GM12878 (cell line): ENCODE data around the gene MISP3. TPM values are rescaled to one million over a fixed set of nuclear protein-coding genes. Genes with fewer than 3 reads are reported as not detected.

Experiments used
- ATAC-seq: fragments of 200-7000 bp; cut with Tn5 transposase; 3 replicates; pipeline ENCODE4 v1.9.1; 2020; ENCODE audit warnings: mild to moderate bottlenecking, moderate library complexity
- BruUV-seq: library from RNA; stranded (reverse); fragments of 400-500 nt; replicated peaks from 2 replicates; lab custom pipeline; 2021; lab: Mats Ljungman, UMichigan
- CTCF ChIA-PET: fragments of 300-600 bp; sonication (Branson Sonifier 250); formaldehyde crosslinking; extraction: SDS; loops from one replicate; lab custom pipeline; 2021; ENCODE audit warnings: inconsistent platforms; lab: Yijun Ruan, JAX
- POLR2A ChIA-PET: fragments of 350-600 bp; formaldehyde crosslinking; extraction: SDS; loops from one replicate; lab custom pipeline; 2021; ENCODE audit warnings: inconsistent platforms; lab: Charles Lee
- RAD21 ChIA-PET: fragments of 300-600 bp; sonication (Branson Sonifier 250); formaldehyde crosslinking; loops from one replicate; lab custom pipeline; 2023; ENCODE audit warnings: antibody characterized with exemption; ENCODE audit not compliant: unreplicated experiment; lab: Charles Lee
- SMC1A ChIA-PET: fragments of 300-600 bp; sonication (Branson Sonifier 250); formaldehyde crosslinking; loops from one replicate; lab custom pipeline; 2023; ENCODE audit not compliant: unreplicated experiment, uncharacterized antibody; lab: Charles Lee
- DNase-seq: peaks from one replicate; pipeline ENCODE4 v3.0.0-alpha.2; 2011; ENCODE audit warnings: low read depth, low spot score
- FAIRE-seq: peaks from 3 replicates; lab custom pipeline; 2011; peaks lifted over from hg19 to GRCh38; lab: Jason Lieb, UNC
- H2AFZ ChIP-seq: 2 replicates; pipeline ENCODE4 v1.6.0; 2011; ENCODE audit warnings: low read depth, low read length, control low read depth; ENCODE audit not compliant: control insufficient read depth
- H3K27ac ChIP-seq: 2 replicates; pipeline ENCODE4 v1.5.1; 2011; ENCODE audit warnings: control low read depth; ENCODE audit not compliant: control insufficient read depth, insufficient read depth
- H3K27me3 ChIP-seq, 2 experiments: replicated peaks in 1 of 2; 2 replicates each; pipeline versions ENCODE4 v1.6.0 to v1.6.1; 2011; ENCODE audit warnings: low read length in 1 of 2; ENCODE audit not compliant: control insufficient read depth in 2 of 2, insufficient read depth in 2 of 2
- H3K36me3 ChIP-seq, 2 experiments: 2 replicates each; pipeline ENCODE4 v1.5.1; 2011; ENCODE audit warnings: low read length in 1 of 2; ENCODE audit not compliant: control insufficient read depth in 2 of 2, insufficient read depth in 2 of 2
- H3K4me1 ChIP-seq: 2 replicates; pipeline ENCODE4 v1.6.1; 2011; ENCODE audit warnings: mild to moderate bottlenecking, low read length, moderate library complexity, mixed read lengths; ENCODE audit not compliant: control insufficient read depth, insufficient read depth
- H3K4me2 ChIP-seq: 2 replicates; pipeline ENCODE4 v1.6.0; 2011; ENCODE audit warnings: control low read depth; ENCODE audit not compliant: control insufficient read depth, insufficient read depth
- H3K4me3 ChIP-seq: fragments of 200-600 bp; sonication (generic); 2 replicates; pipeline ENCODE4 v1.5.1; 2016
- H3K79me2 ChIP-seq: 2 replicates; pipeline ENCODE4 v1.6.0; 2011; ENCODE audit warnings: low read length; ENCODE audit not compliant: control insufficient read depth, insufficient read depth
- H3K9ac ChIP-seq: 2 replicates; pipeline ENCODE4 v1.8.0; 2011; ENCODE audit warnings: low read length, control low read depth, mixed read lengths; ENCODE audit not compliant: control insufficient read depth, insufficient read depth
- H3K9me3 ChIP-seq: replicated peaks from 3 replicates; pipeline ENCODE4 v1.5.1; 2011; ENCODE audit warnings: mild to moderate bottlenecking, low read length; ENCODE audit not compliant: control insufficient read depth, insufficient read depth
- H4K20me1 ChIP-seq: 2 replicates; pipeline ENCODE4 v1.6.0; 2011; ENCODE audit not compliant: control insufficient read depth, insufficient read depth
- BACH1 ChIP-seq: fragments of 450-650 bp; IDR thresholded peaks from 2 replicates; pipeline ENCODE4 v1.6.1; 2017; ENCODE audit warnings: mild to moderate bottlenecking, borderline replicate concordance
- BRCA1 ChIP-seq: IDR thresholded peaks from 2 replicates; pipeline ENCODE4 v1.6.1; 2011; ENCODE audit warnings: low read depth, low read length, improper control_type of control experiment
- CBX5 ChIP-seq: sonication (generic); IDR thresholded peaks from 2 replicates; pipeline ENCODE4 v1.6.1; 2016; ENCODE audit warnings: low read depth, moderate library complexity, mild to moderate bottlenecking, inconsistent platforms
- CHD1 ChIP-seq: IDR thresholded peaks from 2 replicates; pipeline ENCODE4 v1.6.1; 2012; ENCODE audit warnings: low read depth, low read length, improper control_type of control experiment
- IKZF2 ChIP-seq, 2 experiments: fragments of 450-650 bp; IDR thresholded peaks; 2 replicates each; pipeline ENCODE4 v1.6.1; 2017; ENCODE audit warnings: mild to moderate bottlenecking in 2 of 2, moderate library complexity in 2 of 2
- JUNB ChIP-seq: IDR thresholded peaks from 2 replicates; pipeline ENCODE4 v1.6.1; 2016; ENCODE audit warnings: antibody characterized with exemption, mild to moderate bottlenecking
- MTA2 ChIP-seq: fragments of 450-650 bp; IDR thresholded peaks from 2 replicates; pipeline ENCODE4 v1.6.1; 2016; ENCODE audit warnings: low read depth, mild to moderate bottlenecking, moderate library complexity
- NFXL1 ChIP-seq: fragments of 450-650 bp; IDR thresholded peaks from 2 replicates; pipeline ENCODE4 v1.6.1; 2017; ENCODE audit warnings: antibody characterized with exemption, mild to moderate bottlenecking, borderline replicate concordance
- RAD21 ChIP-seq: IDR thresholded peaks from 2 replicates; pipeline ENCODE4 v1.6.1; 2011; ENCODE audit warnings: mild to moderate bottlenecking, low read depth, low read length, moderate library complexity; ENCODE audit not compliant: insufficient read depth
- SRF ChIP-seq, 2 experiments: IDR thresholded peaks; 2 replicates each; pipeline ENCODE4 v1.6.1; 2011; ENCODE audit warnings: low read depth in 2 of 2, low read length in 2 of 2, mild to moderate bottlenecking in 1 of 2, moderate library complexity in 1 of 2
- TCF7 ChIP-seq: IDR thresholded peaks from 2 replicates; pipeline ENCODE4 v1.6.1; 2014; ENCODE audit warnings: antibody characterized with exemption, borderline replicate concordance
- WGBS: methylation state at CpG from one replicate; pipeline ENCODE4 v1.1.6; 2016; ENCODE audit warnings: low lambda C conversion rate; ENCODE audit not compliant: insufficient replicate concordance, insufficient coverage; ENCODE audit errors: missing lambda C conversion rate; 5-methylcytosine and 5-hydroxymethylcytosine counted together
- in situ Hi-C: fragments of 300-500 bp; cut with MboI; formaldehyde crosslinking; loops from 9 replicates; pipeline ENCODE4 v1.14.3; 2018; ENCODE audit warnings: mixed read lengths
- intact Hi-C: fragments of 100-400 bp; cut with micrococcal nuclease; formaldehyde crosslinking; loops from one replicate; pipeline ENCODE4 v1.14.2; 2022; ENCODE audit not compliant: unreplicated experiment
- polyA plus RNA-seq, 11 experiments: library from polyadenylated mRNA; depleted of rRNA in 4 of 11; unstranded in 6 of 11; stranded (reverse) in 5 of 11; fragments of >200 nt; fragmentation: Nextera tagmentation in 4 of 11; fragmentation: Illumina TruSeq in 1 of 11; extraction: Ambion mirVana in 4 of 11; extraction: Trizol in 1 of 11; gene quantifications; 1 replicate in 1 of 11; 2 replicates in 10 of 11; pipeline versions ENCODE4 v1.2.1 to v1.2.3, GENCODE V29; 2011 to 2016; ENCODE audit warnings: inconsistent platforms in 2 of 11, missing spikeins in 2 of 11, low read depth in 1 of 11
- total RNA-seq, 4 experiments: library from RNA; depleted of rRNA in 3 of 4; stranded (reverse); fragments of >200 nt in 3 of 4; fragmentation: Illumina TruSeq in 1 of 4; extraction: Trizol in 1 of 4; gene quantifications; 2 replicates each; pipeline versions ENCODE4 v1.2.1 to v1.2.3, GENCODE V29; 2013 to 2021
- TF ChIP-seq, protein P1 (sequence below): fragments of 450-650 bp; IDR thresholded peaks from 2 replicates; pipeline ENCODE4 v1.6.1; 2016; ENCODE audit warnings: mild to moderate bottlenecking, moderate library complexity, borderline replicate concordance
- TF ChIP-seq, protein P2 (sequence below): IDR thresholded peaks from 2 replicates; pipeline ENCODE4 v1.6.1; 2012; ENCODE audit warnings: mild to moderate bottlenecking, low read depth, low read length
- TF ChIP-seq, protein P3 (sequence below): fragments of 450-650 bp; IDR thresholded peaks from 2 replicates; pipeline ENCODE4 v1.6.1; 2017; ENCODE audit warnings: borderline replicate concordance

MISP3 gene
- total and polyA plus RNA-seq, 10 of the 15 experiments (the other 5 are each of a cell fraction or from before 2014, with no cell fraction given): 0.07 to 1.4 (median 0.64) TPM

DNA sequence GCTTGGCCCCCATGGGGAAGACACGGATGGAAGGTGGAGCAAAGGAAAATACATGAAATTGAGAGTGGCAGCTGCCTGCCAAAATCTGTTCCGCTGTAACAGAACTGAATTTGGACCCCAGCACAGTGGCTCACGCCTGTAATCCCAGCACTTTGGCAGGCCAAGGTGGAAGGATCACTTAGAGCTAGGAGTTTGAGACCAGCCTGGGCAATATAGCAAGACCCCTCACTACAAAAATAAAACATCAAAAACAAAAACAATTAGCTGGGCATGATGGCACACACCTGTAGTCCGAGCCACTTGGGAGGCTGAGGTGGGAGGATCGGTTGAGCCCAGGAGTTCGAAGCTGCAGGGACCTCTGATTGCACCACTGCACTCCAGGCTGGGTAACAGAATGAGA is 20.1 kb upstream of the MISP3 start (continued):
- TF ChIP-seq, protein P1, sequence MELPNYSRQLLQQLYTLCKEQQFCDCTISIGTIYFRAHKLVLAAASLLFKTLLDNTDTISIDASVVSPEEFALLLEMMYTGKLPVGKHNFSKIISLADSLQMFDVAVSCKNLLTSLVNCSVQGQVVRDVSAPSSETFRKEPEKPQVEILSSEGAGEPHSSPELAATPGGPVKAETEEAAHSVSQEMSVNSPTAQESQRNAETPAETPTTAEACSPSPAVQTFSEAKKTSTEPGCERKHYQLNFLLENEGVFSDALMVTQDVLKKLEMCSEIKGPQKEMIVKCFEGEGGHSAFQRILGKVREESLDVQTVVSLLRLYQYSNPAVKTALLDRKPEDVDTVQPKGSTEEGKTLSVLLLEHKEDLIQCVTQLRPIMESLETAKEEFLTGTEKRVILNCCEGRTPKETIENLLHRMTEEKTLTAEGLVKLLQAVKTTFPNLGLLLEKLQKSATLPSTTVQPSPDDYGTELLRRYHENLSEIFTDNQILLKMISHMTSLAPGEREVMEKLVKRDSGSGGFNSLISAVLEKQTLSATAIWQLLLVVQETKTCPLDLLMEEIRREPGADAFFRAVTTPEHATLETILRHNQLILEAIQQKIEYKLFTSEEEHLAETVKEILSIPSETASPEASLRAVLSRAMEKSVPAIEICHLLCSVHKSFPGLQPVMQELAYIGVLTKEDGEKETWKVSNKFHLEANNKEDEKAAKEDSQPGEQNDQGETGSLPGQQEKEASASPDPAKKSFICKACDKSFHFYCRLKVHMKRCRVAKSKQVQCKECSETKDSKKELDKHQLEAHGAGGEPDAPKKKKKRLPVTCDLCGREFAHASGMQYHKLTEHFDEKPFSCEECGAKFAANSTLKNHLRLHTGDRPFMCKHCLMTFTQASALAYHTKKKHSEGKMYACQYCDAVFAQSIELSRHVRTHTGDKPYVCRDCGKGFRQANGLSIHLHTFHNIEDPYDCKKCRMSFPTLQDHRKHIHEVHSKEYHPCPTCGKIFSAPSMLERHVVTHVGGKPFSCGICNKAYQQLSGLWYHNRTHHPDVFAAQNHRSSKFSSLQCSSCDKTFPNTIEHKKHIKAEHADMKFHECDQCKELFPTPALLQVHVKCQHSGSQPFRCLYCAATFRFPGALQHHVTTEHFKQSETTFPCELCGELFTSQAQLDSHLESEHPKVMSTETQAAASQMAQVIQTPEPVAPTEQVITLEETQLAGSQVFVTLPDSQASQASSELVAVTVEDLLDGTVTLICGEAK: no peak
- TF ChIP-seq, protein P2, sequence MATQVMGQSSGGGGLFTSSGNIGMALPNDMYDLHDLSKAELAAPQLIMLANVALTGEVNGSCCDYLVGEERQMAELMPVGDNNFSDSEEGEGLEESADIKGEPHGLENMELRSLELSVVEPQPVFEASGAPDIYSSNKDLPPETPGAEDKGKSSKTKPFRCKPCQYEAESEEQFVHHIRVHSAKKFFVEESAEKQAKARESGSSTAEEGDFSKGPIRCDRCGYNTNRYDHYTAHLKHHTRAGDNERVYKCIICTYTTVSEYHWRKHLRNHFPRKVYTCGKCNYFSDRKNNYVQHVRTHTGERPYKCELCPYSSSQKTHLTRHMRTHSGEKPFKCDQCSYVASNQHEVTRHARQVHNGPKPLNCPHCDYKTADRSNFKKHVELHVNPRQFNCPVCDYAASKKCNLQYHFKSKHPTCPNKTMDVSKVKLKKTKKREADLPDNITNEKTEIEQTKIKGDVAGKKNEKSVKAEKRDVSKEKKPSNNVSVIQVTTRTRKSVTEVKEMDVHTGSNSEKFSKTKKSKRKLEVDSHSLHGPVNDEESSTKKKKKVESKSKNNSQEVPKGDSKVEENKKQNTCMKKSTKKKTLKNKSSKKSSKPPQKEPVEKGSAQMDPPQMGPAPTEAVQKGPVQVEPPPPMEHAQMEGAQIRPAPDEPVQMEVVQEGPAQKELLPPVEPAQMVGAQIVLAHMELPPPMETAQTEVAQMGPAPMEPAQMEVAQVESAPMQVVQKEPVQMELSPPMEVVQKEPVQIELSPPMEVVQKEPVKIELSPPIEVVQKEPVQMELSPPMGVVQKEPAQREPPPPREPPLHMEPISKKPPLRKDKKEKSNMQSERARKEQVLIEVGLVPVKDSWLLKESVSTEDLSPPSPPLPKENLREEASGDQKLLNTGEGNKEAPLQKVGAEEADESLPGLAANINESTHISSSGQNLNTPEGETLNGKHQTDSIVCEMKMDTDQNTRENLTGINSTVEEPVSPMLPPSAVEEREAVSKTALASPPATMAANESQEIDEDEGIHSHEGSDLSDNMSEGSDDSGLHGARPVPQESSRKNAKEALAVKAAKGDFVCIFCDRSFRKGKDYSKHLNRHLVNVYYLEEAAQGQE: no peak

DNA sequence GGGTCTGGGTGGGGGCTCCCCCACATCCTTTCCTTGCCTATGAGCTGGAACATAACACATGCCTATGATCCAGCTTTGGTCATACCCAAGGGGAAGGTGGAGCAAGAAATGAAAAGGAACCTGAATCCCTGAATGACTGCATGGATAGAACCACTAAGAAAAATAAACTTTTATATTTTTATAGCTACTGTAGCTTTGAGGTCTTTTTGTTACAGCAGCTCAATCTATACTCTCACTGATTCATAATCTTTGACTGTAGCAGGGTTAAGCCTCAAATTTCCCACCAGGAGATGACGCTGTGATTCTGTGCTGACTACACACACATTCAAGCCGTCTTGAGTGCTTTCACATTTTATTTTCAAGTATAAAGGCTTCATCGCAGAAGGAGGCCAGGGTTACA is 19.6 kb upstream of the MISP3 start:
- TF ChIP-seq IKZF2 (IDR thresholded peaks at IDR 0.05): no peak
- no peak for TF ChIP-seq NFXL1
- no peak for TF ChIP-seq RAD21
- no peak for TF ChIP-seq BRCA1
- TF ChIP-seq, protein P3, sequence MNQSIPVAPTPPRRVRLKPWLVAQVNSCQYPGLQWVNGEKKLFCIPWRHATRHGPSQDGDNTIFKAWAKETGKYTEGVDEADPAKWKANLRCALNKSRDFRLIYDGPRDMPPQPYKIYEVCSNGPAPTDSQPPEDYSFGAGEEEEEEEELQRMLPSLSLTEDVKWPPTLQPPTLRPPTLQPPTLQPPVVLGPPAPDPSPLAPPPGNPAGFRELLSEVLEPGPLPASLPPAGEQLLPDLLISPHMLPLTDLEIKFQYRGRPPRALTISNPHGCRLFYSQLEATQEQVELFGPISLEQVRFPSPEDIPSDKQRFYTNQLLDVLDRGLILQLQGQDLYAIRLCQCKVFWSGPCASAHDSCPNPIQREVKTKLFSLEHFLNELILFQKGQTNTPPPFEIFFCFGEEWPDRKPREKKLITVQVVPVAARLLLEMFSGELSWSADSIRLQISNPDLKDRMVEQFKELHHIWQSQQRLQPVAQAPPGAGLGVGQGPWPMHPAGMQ: no peak
- TF ChIP-seq MTA2: no peak
- no peak for TF ChIP-seq TCF7
- no peak for TF ChIP-seq CHD1
- TF ChIP-seq SRF (IDR thresholded peaks at IDR 0.05; ENCODE audit: low read depth in 2 of 2, low read length in 2 of 2): no peak
- no peak for TF ChIP-seq JUNB
- TF ChIP-seq CBX5: no peak
- no peak for TF ChIP-seq BACH1

More for the DNA sequence above, 19.6 kb upstream of the MISP3 start:
- POLR2A ChIA-PET: interaction anchor here (0.6 to 1.5 kb wide), 3 partner anchors 21 to 217 kb away, joined by 3 to 5 read pairs (median 3); partner anchors contain the start of genes IL27RA and RFX1
- Histone ChIP-seq H4K20me1 (no peaks in the 10 kb centered on the region), H3K36me3 (peaks cover 8 to 12% of the 10 kb centered on the region in 2 experiments; a peak in 3 of 4 replicates), H3K27me3 (peaks cover 0 to 1% of the 10 kb centered on the region in 2 experiments; a peak in 3 of 4 replicates), H3K9ac (no peak overlapping the region), H3K9me3 (peaks cover 2% of the 10 kb centered on the region; the same call in 1 of the 3 replicates), H3K79me2 (no peaks in the 10 kb centered on the region), H3K4me1 (no peaks in the 10 kb centered on the region), H3K27ac (no peak overlapping the region), H3K4me3 (no peak overlapping the region), H2AFZ (no peak overlapping the region), H3K4me2 (no peak overlapping the region)
- ATAC-seq: no peak
- RAD21 ChIA-PET: interaction anchor here (0.7 to 1.0 kb wide), 2 partner anchors 69 to 91 kb away, joined by 3 read pairs; no protein-coding TSS in a partner anchor
- CTCF ChIA-PET: interaction anchor here (0.7 to 2.4 kb wide), 4 partner anchors 10 to 174 kb away, joined by 3 to 14 read pairs (median 4); no protein-coding TSS in a partner anchor
- intact Hi-C loops (no loop called here), in situ Hi-C loops (loop anchor here (25.0 kb wide), 1 partner anchor 766 kb away; no protein-coding TSS in a partner anchor)
- SMC1A ChIA-PET: interaction anchor here (0.6 to 1.2 kb wide), 4 partner anchors 11 to 443 kb away, joined by 3 to 6 read pairs (median 3); partner anchors contain the start of genes GIPC1, MISP3 and RFX1
- DNase-seq: no peak
- WGBS: 94% methylated on average over 3 of the region's 3 CpGs
- peak; percentile 41 for FAIRE-seq
- no TSS peak for BruUV-seq
